ENCODE measurements around the gene ARHGEF12. TPM values are rescaled to one million over a fixed set of nuclear protein-coding genes. Genes with fewer than 3 reads are reported as not detected.

The ARHGEF12 gene, protein sequence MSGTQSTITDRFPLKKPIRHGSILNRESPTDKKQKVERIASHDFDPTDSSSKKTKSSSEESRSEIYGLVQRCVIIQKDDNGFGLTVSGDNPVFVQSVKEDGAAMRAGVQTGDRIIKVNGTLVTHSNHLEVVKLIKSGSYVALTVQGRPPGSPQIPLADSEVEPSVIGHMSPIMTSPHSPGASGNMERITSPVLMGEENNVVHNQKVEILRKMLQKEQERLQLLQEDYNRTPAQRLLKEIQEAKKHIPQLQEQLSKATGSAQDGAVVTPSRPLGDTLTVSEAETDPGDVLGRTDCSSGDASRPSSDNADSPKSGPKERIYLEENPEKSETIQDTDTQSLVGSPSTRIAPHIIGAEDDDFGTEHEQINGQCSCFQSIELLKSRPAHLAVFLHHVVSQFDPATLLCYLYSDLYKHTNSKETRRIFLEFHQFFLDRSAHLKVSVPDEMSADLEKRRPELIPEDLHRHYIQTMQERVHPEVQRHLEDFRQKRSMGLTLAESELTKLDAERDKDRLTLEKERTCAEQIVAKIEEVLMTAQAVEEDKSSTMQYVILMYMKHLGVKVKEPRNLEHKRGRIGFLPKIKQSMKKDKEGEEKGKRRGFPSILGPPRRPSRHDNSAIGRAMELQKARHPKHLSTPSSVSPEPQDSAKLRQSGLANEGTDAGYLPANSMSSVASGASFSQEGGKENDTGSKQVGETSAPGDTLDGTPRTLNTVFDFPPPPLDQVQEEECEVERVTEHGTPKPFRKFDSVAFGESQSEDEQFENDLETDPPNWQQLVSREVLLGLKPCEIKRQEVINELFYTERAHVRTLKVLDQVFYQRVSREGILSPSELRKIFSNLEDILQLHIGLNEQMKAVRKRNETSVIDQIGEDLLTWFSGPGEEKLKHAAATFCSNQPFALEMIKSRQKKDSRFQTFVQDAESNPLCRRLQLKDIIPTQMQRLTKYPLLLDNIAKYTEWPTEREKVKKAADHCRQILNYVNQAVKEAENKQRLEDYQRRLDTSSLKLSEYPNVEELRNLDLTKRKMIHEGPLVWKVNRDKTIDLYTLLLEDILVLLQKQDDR (N-terminal part only)
- 24.1 and 33.9 TPM in 2 replicates for total RNA-seq (2014; rRNA removed; shearing (Covaris generic))

DNA sequence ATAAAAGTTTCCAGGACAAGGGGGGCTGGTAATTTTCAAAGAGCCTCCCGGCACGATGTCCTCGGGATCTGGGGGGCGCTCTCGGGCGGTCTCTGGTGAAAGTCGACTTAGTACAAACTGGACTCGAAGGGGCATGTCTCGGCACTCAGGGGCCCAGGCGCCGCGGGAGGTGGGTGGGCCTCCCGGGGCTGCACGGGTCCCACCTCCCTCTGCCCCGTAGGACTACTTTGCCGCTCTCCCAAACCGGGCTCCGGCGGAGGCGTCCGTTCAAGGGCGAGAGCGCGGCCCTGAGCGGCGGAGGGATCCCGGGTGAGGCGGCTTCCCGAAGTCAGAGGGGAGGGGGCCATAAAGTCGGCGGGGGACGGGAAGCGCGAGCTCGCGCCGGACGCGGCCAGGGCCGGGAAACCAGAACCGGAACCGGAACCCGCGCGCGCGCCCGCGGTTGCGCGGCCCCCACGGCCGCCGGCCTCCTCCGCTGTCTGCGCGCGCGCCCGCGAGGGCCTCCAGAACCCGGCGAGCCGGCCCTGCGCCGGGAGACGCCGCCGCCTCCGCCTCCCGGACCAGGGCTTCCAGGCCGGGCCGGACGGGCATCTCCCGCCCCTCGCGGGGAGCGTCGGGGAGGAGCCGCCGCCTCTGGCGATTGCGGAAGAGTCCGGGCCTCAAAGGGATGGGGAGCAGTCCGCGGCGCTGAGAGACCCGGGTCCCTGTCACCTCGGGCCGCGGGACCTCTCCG lies at the start of gene ARHGEF12:
Gene ARHGEF12 (plus strand): TSS at position 506 of the 733 bp plus-strand sequence. CDS start 831 bp downstream, outside the sequence.
- peak; percentile 90 for DNase-seq (ENCODE audit: low spot score)

DNA sequence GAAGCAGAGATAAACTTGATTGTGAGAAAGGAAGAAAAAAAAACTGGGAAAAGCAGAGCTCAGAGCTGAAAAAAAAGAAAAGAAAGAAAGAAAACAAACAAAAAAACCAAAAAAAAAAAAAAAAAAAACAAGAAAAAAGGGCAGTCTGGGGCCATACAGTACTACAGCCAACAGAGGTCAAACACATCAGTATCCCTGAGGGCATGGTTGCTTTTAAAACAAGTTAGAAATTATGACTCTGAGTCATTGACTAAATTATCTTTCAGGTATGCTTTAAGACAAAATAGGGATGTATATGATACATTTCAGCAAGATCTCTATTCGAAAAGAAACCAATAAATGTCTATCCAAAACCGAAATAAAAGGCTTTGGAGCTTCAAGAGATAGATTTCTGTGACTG lies 48.2 kb upstream of the ARHGEF12 start:
- DNase-seq (ENCODE audit: low spot score): no peak

DNA sequence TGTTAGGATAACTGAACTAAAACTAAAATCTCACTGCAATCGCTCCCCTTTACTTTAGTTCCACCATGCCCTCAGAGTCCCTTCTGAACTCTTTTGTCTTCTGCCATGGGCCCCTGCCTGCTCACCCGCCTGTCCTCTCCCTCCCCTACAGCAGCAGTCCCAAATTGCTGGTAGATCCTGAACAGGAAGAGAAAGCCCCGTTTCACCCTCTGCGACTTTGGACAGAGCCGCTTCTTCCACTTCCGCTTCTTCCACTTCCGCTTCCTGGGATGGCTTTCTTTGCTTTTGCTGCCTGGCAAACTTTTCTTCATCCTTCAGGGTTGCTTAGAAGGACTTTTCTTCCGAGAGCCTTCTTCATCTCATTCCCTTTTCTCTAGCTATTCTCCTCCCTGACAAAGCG lies 46.8 kb upstream of the ARHGEF12 start:
- DNase-seq (ENCODE audit: low spot score): no peak

DNA sequence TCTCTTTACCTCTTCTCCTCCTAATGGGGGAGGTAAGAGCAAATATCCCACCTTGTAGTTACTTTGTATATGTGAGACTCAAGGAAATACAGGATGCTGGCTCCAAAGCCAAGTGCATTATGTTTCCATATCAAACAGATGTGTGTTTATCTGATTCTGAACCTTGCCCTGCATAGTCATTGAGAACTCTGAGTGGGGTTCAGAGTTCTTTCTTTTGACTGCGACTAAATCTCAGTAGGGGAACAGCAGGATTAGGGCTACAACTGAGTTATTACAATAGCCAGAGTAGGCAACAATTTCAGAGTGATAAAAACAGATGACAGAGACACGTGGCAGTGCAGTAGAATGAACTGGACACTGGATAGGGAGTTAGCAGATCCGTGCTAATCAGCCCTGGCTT lies 45.3 kb upstream of the ARHGEF12 start:
- DNase-seq (ENCODE audit: low spot score): no peak

DNA sequence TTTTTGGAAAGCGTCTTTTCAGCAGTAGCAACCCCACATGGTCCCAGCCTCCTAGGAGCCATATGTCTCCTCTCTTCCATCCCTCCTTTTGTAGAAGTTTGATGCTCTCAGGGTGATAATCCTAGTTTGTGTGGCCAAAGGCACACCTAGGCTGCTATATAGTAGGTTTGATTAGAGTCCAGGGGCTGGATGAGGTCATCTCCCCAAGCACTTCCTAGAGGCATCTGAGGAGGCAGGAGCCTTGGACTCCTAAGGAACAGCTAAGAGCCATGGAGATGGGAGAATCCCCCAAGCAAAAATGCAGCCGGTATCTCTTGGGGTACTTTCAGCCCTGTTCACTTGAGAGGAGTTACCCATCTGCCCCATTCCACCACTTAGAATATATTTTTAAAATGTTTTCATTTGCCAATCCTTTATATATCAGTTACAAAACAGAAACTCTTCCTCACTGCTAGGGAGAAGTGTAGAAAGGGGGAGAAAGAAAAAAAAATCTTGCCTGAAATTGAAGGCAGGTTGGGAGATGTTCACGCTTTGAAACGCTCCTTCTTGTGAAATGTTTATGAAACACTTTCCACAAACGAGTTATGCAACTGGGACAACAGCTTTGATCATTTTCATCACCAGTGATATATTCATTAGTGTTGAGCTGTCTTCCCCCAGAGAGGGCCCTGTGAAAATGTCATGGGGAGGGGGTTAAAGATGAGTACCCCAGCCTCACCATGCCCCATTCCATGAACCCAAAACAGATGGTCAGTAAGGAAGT lies 43.0 kb upstream of the ARHGEF12 start:
- DNase-seq (ENCODE audit: low spot score): no peak

DNA sequence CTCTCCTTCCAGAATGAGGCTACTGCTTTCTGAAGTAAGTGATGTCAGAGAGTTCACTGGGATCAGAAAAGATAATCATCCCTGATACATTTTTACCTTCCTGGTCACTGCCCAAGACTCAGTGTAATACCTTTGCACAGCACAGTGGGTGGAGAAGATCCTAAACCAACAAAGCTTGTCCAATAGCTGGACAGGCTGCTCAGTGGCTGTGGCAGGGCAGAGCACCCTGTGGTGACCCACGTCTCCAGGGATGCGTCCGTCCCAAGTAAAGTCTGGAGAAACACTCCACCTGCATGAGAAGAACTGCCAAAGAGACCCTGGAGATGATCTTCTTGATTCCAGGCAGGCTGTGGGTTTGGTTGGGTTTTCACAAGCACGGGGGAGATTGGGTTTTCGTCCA lies 42.1 kb upstream of the ARHGEF12 start:
- no peak for DNase-seq (ENCODE audit: low spot score)

DNA sequence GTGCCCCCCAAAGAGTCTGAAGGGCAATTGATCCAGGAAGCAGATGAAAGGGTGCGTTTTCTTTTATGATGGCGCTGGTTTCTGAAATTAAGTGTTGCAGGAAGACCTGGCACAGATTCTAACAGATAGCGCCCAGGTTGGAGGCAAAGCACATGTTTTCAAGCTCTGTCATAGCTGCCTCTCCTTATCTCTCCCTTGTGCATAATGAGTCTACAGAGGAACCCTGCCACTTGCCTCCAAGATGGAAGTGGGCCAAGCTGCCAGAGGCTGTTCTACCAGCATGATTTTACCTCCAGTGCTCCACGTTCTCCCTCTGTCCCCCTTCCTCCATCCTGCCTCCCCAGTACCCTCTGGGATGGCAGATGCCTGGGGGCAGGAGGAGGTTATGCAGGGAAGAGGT lies 41.1 kb upstream of the ARHGEF12 start:
- DNase-seq (ENCODE audit: low spot score): no peak

DNA sequence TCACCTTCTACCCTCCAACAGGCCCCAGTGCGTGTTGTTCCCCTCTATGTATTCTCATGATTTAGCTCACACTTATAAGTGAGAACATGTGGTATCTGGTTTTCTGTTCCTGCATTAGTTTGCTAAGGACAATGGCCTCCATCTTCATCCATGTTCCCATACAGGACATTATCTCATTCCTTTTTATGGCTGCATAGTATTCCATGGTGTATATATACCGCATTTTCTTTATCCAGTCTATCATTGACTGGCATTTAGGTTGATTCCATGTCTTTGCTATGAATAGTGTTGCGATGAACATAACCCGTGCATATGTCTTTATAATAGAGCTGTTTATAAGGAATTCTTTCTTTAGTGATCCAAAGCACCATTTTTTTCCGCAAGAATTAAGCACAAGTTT lies 39.7 kb upstream of the ARHGEF12 start:
- no peak for DNase-seq (ENCODE audit: low spot score)

DNA sequence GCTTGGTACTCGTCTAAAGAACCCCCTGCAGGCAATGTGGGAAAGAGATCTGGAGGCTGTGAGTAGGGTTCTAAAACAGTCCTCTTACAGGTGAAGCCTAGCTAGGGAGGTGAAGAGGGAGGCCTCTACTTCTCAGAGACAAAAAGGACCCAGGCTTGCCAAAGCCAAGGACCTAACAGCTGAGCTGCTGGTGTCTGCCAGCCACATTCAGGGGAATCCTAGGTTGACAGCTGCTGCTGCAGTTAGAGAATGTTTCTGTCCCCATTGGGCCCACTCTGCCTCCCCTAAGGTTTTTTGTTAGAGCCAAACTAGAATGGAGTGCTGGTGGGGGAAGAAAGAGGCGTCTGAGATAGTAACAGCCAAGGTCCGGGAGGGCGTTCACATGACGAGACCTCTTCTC lies 37.8 kb upstream of the ARHGEF12 start:
- no peak for DNase-seq (ENCODE audit: low spot score)

DNA sequence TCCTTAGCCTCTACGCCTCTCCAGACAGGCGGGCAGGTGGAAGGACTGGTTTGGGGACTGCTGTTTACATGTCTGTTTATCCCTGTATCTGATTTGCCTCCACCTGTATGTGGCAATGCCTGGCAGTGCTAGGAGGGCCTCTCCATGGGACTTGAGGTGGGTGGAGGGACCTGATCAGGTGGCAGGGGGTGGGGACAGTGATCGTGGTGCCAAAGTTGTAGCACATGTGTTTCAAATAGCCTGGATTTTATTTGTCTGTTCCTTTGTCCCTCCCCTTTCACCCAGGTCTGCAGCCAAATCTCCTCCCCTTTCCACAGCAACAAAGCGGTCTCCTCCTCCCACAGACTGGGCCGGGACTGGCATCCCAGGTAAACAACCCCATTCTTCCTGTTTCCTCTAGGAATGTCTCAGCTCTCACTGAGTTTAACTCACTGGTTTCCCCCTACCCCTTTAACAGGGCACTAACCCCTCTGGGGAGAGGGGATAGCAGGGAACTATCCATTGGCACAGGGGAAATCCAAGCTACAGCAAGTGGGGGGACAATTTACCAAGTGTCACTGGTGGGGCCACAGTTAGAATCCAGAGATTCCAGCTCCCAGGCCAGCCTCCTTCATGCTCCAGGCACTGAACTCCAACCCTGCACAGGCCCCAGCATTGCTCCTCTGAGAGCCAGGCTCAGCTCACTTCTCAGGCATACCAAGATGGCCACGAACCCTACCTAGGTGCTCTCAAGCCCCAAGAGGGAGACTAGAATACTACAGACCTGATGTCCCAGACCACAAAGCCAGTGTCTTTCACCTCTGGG lies 34.0 kb upstream of the ARHGEF12 start:
- DNase-seq (ENCODE audit: low spot score): no peak

DNA sequence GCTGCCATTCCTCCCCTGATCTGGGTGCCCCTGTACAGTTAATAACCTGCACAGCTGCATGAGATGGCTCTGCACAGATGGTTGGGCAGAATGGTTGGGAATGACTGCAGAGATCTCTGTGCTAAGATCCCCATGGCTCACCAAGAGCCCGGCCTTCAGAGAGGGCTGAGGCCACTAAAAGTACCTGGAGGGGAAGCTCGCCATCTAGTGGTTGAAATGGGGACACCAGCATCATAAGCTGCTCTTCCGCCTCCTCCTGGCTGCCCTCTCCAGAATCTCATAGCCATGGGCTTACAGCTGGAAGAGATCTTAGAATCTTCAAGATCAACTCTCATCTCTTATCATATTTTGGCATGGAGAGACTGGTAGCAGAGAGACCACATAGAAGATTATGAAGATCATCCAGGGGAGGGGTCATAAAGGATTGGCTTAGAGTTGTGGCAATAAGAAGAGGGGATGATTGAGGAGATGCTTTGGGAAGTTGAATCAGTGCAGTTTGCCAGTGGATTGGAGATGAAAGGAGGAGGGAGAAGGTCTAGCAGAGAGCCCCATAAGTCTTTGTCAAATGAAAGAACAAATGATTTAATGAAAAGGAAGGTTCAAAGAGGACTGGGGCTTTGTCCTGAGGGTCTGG lies 33.1 kb upstream of the ARHGEF12 start:
- peak; percentile 78 for DNase-seq (ENCODE audit: low spot score)

DNA sequence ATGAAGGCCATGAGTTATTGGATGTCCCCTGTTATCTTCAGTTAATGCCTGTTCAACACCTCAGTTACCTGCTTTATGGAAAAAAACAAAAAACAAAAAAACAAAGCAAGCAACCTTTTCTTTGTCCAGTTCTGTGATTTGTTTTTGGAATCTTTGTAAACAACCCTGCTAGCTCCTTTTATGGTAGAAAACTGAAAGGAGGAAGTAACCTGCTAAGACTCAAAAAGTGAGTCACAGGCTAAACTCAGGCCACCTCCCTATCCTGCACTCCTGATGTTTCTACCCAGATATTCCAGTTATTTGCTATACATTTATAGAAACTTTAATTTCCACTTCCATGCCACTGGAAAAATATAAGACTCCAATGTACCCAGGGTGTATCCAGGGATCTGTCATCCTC lies 31.7 kb upstream of the ARHGEF12 start:
- DNase-seq (ENCODE audit: low spot score): peak; percentile 46

DNA sequence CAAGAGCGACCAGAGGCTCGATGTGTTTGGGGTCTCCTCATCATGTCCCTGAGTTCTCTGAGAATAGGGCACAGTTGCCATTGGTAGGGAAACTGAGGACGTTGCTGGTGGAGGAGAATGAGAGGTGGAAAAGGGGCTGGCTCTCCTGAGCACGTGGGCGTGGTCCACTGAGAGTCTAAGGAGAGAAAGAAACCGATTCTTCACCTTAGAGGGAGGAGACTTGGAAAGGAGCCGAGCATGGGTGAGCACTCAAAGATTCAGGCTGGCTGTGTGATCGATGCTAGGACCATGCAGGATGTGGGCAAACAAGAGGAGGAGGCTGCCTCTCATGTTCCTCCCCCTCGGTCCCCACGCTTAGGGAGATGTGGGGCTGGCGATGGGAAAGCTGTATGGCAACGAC lies 30.9 kb upstream of the ARHGEF12 start:
- no peak for DNase-seq (ENCODE audit: low spot score)

DNA sequence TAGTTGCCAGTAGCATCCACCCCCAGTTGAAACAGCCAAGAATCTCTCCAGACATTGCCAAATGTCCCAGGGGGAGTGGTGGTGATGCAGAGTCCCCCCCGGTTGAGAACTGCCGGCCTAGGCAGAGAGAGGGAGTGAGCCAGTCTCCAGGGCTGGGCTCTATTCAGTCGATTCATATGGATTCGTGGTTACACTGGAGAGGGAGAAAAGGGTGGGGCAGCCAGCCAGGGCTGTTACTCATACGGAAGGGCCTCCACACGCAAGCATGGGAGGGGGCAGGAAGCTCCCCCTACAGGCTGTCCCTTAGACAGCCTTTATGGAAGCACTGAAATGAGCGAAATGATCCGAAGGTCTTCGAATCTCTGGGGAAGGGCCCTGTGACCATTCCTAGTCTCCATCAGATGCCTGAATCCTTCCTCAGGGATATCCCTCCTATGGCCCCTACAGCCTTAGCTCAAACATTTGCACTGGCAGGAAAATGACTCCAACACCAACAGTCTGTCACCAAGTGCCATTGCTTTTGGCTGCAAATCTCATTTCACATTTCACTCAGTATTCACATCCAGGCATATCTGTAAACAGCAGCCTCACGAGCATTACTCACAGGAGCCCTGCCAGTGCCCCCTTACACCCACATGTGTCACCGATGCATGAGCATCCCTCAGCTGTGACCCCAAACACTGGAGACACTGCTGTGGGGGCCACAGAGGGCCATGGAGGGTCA lies 29.5 kb upstream of the ARHGEF12 start:
- DNase-seq (ENCODE audit: low spot score): peak; percentile 82

DNA sequence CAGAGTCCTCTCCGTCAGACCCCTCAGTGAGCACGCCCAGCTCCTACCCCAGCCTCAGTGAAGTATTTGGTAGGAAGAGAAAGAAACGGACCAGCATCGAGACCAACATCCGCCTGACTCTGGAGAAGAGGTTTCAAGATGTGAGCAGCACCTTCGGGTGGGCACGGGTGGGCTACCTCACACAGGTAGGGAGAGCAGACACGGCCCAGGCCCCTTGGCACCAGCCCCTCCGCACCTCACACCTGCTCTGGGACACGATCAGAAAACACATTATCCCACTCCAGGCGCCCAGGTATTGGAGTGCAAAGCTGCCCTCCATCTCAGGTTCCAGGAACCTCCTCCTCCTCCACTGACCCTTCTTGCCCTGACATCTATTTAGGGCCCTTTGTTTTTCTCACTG lies 28.7 kb upstream of the ARHGEF12 start:
- DNase-seq (ENCODE audit: low spot score): no peak

DNA sequence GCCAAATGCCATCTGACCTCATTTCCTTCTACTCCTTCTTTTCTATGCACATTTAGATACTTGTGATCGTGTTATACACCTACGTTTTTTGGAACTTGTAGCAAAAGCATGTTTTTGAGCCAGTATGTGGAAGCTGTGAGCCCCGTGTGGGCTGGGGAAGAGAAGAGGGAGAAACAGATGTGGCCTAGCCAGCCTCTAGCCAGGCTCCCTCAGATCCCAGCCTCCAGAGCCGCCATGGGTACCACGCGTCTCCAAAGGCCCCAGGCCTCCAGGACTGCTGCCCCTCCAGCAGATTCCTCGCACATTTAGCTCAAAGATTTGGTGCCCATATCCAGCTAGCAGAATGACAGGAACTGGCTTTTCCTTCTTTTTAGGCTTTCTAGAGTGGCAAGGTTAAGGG lies 28.1 kb upstream of the ARHGEF12 start:
- no peak for DNase-seq (ENCODE audit: low spot score)

DNA sequence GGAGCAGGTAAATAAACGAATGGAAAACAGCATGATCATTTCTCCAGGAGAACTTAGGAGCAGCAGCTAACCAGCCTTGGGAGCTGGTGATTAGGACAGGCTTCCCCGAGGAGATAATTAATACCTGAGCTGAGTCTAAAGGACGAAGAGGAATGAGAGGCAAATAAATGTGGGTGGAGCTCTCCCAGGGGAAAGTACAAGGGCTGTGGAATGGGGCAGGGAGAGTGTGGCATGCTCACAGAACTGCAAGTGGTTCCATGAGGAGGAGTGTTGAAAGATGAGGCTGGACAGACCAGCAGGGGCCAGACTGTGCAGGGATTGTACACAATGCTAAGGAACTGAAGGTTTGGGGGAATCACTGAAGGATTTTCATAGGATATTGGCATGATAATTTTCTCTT lies 25.3 kb upstream of the ARHGEF12 start:
- DNase-seq (ENCODE audit: low spot score): no peak

DNA sequence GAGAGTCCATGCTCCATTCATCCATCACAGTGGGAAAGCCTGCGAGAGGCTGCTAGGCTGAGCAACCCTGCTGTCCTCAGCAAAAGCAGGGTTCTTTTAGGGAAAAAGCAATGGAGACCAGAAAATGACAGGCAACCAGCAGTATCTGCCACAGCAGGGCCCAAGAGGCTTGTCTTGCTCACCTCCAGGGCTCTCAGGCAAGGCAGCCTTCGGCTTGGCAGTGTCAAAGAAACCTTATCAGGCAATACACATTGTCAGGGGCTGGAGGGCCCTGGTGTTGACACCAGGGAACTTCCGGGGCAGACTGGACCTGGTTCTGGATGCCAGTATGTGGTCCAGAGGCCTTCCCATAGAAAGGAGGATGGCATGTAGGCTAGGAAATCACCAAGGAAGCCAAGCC lies 21.4 kb upstream of the ARHGEF12 start:
- no peak for DNase-seq (ENCODE audit: low spot score)
